H1 (cell line): ENCODE results near the gene TMEM178B. TPM values are rescaled to one million over a fixed set of nuclear protein-coding genes. Genes with fewer than 3 reads are reported as not detected.

Source experiments
- CTCF ChIA-PET: fragments of 300-600 bp; sonication (Branson Sonifier 250); formaldehyde crosslinking; loops from one replicate; lab custom pipeline; 2021; ENCODE audit not compliant: partially characterized antibody; lab: Charles Lee
- POLR2A ChIA-PET: fragments of 300-600 bp; sonication (Branson Sonifier 250); formaldehyde crosslinking; loops from one replicate; lab custom pipeline; 2021; ENCODE audit warnings: inconsistent platforms; ENCODE audit not compliant: partially characterized antibody; lab: Charles Lee
- DNase-seq, 2 experiments: peaks; one replicate each; pipeline versions ENCODE4 v3.0.0 to v3.0.0-alpha.2; 2010 to 2022; ENCODE audit warnings: low spot score in 2 of 2, low read depth in 1 of 2, mixed read lengths in 1 of 2
- FAIRE-seq: peaks from 2 replicates; lab custom pipeline; 2011; peaks lifted over from hg19 to GRCh38; lab: Jason Lieb, UNC
- H2AFZ ChIP-seq: 2 replicates; pipeline ENCODE4 v1.8.1; 2012; ENCODE audit warnings: low read length, inconsistent platforms
- H2AK5ac ChIP-seq: 2 replicates; pipeline ENCODE4 v1.6.1; 2013; ENCODE audit warnings: low read depth, low read length
- H2BK120ac ChIP-seq: replicated peaks from 2 replicates; pipeline ENCODE3; 2013; ENCODE audit warnings: low read depth, low read length, inconsistent platforms
- H2BK12ac ChIP-seq: 2 replicates; pipeline ENCODE4 v1.6.1; 2013; ENCODE audit warnings: low read depth, low read length
- H2BK15ac ChIP-seq: 2 replicates; pipeline ENCODE4 v1.6.1; 2013; ENCODE audit warnings: low read length
- H2BK20ac ChIP-seq: 2 replicates; pipeline ENCODE4 v1.6.1; 2013; ENCODE audit warnings: low read length
- H2BK5ac ChIP-seq: 2 replicates; pipeline ENCODE4 v1.6.1; 2013; ENCODE audit warnings: low read depth, low read length
- H3K14ac ChIP-seq: 2 replicates; pipeline ENCODE4 v1.6.1; 2013; ENCODE audit warnings: inconsistent platforms; ENCODE audit not compliant: insufficient read length
- H3K18ac ChIP-seq: 2 replicates; pipeline ENCODE4 v1.6.1; 2013; ENCODE audit warnings: low read length; ENCODE audit errors: extremely low read depth
- H3K23ac ChIP-seq: 2 replicates; pipeline ENCODE4 v1.6.1; 2013; ENCODE audit warnings: inconsistent platforms; ENCODE audit not compliant: insufficient read length
- H3K23me2 ChIP-seq: 2 replicates; pipeline ENCODE4 v1.6.1; 2013; ENCODE audit warnings: low read depth, low read length
- H3K27ac ChIP-seq: 2 replicates; pipeline ENCODE4 v1.6.1; 2011; ENCODE audit warnings: low read depth, low read length, inconsistent platforms
- H3K27me3 ChIP-seq, 4 experiments: replicated peaks in 1 of 4; 1 replicate in 1 of 4; 2 replicates in 3 of 4; pipeline versions ENCODE4 v1.6.1 to v1.8.1; 2011 to 2013; ENCODE audit warnings: low read length in 3 of 4, mild to moderate bottlenecking in 3 of 4, inconsistent platforms in 2 of 4, mixed read lengths in 2 of 4, moderate library complexity in 1 of 4; ENCODE audit not compliant: control insufficient read depth in 3 of 4, insufficient read depth in 3 of 4; ENCODE audit errors: extremely low read depth in 1 of 4
- H3K36me3 ChIP-seq, 4 experiments: 2 replicates each; pipeline versions ENCODE4 v1.6.1 to v1.8.1; 2011 to 2013; ENCODE audit warnings: mild to moderate bottlenecking in 4 of 4, low read length in 3 of 4, moderate library complexity in 2 of 4, control low read depth in 1 of 4, inconsistent platforms in 1 of 4; ENCODE audit not compliant: insufficient read depth in 4 of 4, control insufficient read depth in 2 of 4
- H3K4ac ChIP-seq: replicated peaks from 2 replicates; pipeline ENCODE3; 2013; ENCODE audit warnings: low read length, low read depth, mixed read lengths, inconsistent platforms; ENCODE audit not compliant: insufficient read length
- H3K4me1 ChIP-seq, 4 experiments: replicated peaks in 1 of 4; 1 replicate in 1 of 4; 2 replicates in 3 of 4; pipeline versions ENCODE4 v1.6.1 to v1.8.1; 2011 to 2013; ENCODE audit warnings: low read length in 3 of 4, inconsistent platforms in 2 of 4, mixed read lengths in 1 of 4; ENCODE audit not compliant: insufficient read depth in 4 of 4, control insufficient read depth in 3 of 4
- H3K4me2 ChIP-seq, 2 experiments: 2 replicates each; pipeline versions ENCODE4 v1.6.1 to v1.8.1; 2011 to 2013; ENCODE audit warnings: low read depth in 2 of 2, low read length in 2 of 2, control low read depth in 1 of 2, inconsistent platforms in 1 of 2, mild to moderate bottlenecking in 1 of 2; ENCODE audit not compliant: insufficient read depth in 1 of 2
- H3K4me3 ChIP-seq, 4 experiments: fragments of 200-600, 300-600 bp in 1 of 4; sonication (generic), shearing (Covaris generic), sonication (Bioruptor Twin) in 1 of 4; 2 replicates each; pipeline versions ENCODE4 v1.5.1 to v1.8.1; 2011 to 2016; ENCODE audit warnings: low read length in 4 of 4, low read depth in 3 of 4, control low read depth in 2 of 4, inconsistent platforms in 2 of 4, mild to moderate bottlenecking in 2 of 4, mixed read lengths in 1 of 4, moderate library complexity in 1 of 4; ENCODE audit not compliant: insufficient read depth in 2 of 4; ENCODE audit errors: extremely low read depth in 1 of 4
- H3K56ac ChIP-seq: replicated peaks from 2 replicates; pipeline ENCODE3; 2013; ENCODE audit warnings: low read depth, mild to moderate bottlenecking, mixed read lengths, low read length, inconsistent platforms; ENCODE audit not compliant: insufficient read length
- H3K79me1 ChIP-seq: 2 replicates; pipeline ENCODE4 v1.6.1; 2013; ENCODE audit warnings: low read depth, low read length, control low read depth
- H3K79me2 ChIP-seq, 2 experiments: 2 replicates each; pipeline versions ENCODE4 v1.6.1 to v1.8.1; 2012 to 2013; ENCODE audit warnings: low read length in 2 of 2, mild to moderate bottlenecking in 2 of 2, inconsistent platforms in 1 of 2; ENCODE audit not compliant: insufficient read depth in 2 of 2, control insufficient read depth in 1 of 2
- H3K9ac ChIP-seq, 4 experiments: replicated peaks in 1 of 4; 1 replicate in 1 of 4; 2 replicates in 3 of 4; pipeline versions ENCODE4 v1.6.1 to v1.8.1; 2011 to 2013; ENCODE audit warnings: low read depth in 3 of 4, low read length in 3 of 4, control low read depth in 2 of 4, mild to moderate bottlenecking in 2 of 4, moderate library complexity in 2 of 4, inconsistent platforms in 1 of 4; ENCODE audit errors: extremely low read depth in 1 of 4
- H3K9me3 ChIP-seq, 2 experiments: 2 replicates each; pipeline versions ENCODE4 v1.6.1 to v1.8.1; 2012 to 2013; ENCODE audit warnings: mild to moderate bottlenecking in 2 of 2, moderate library complexity in 2 of 2, control low read depth in 1 of 2, inconsistent platforms in 1 of 2, low read depth in 1 of 2, low read length in 1 of 2, mixed read lengths in 1 of 2; ENCODE audit not compliant: insufficient read depth in 2 of 2
- H4K20me1 ChIP-seq, 2 experiments: replicated peaks in 1 of 2; 2 replicates each; pipeline versions ENCODE3 to v1.8.1; 2011 to 2013; ENCODE audit warnings: inconsistent platforms in 2 of 2, low read length in 2 of 2, mild to moderate bottlenecking in 1 of 2; ENCODE audit not compliant: insufficient read depth in 2 of 2, control insufficient read depth in 1 of 2
- H4K5ac ChIP-seq: 2 replicates; pipeline ENCODE4 v1.6.1; 2013; ENCODE audit warnings: low read length, low read depth, mixed read lengths, inconsistent platforms; ENCODE audit not compliant: insufficient read length
- H4K8ac ChIP-seq: 2 replicates; pipeline ENCODE4 v1.8.0; 2013; ENCODE audit warnings: mild to moderate bottlenecking, moderate library complexity, low read length, inconsistent platforms; ENCODE audit not compliant: insufficient read depth; ENCODE audit errors: extremely low read depth
- H4K91ac ChIP-seq: replicated peaks from 2 replicates; pipeline ENCODE3; 2013; ENCODE audit warnings: low read length, mixed read lengths, inconsistent platforms; ENCODE audit not compliant: insufficient read length
- SP2 ChIP-seq: IDR thresholded peaks from 2 replicates; pipeline ENCODE4 v1.6.1; 2012; ENCODE audit warnings: mild to moderate bottlenecking, low read length, inconsistent platforms
- TAF1 ChIP-seq: IDR thresholded peaks from 2 replicates; pipeline ENCODE4 v1.6.1; 2011; ENCODE audit warnings: mild to moderate bottlenecking, low read depth, low read length
- WGBS, 2 experiments: shearing (Covaris generic) in 1 of 2; methylation state at CpG; one replicate each; pipeline versions ENCODE4 v1.1.6 to v1.1.7; 2013 to 2015; ENCODE audit warnings: low lambda C conversion rate in 2 of 2, mixed read lengths in 2 of 2, inconsistent platforms in 1 of 2, low coverage in 1 of 2, missing lambda C conversion rate in 1 of 2; ENCODE audit not compliant: insufficient replicate concordance in 2 of 2, insufficient coverage in 1 of 2, insufficient read length in 1 of 2; ENCODE audit errors: extremely low coverage in 1 of 2, missing lambda C conversion rate in 1 of 2; 5-methylcytosine and 5-hydroxymethylcytosine counted together
- polyA plus RNA-seq, 7 experiments: library from polyadenylated mRNA; depleted of rRNA in 3 of 7; stranded (reverse) in 5 of 7; unstranded in 2 of 7; fragments of >200 nt in 5 of 7; fragments of 200-250 nt in 2 of 7; gene quantifications; 1 replicate in 5 of 7; 2 replicates in 1 of 7; 4 replicates in 1 of 7; pipeline versions ENCODE4 v1.2.1 to v1.2.3, GENCODE V29; 2011 to 2013; ENCODE audit warnings: missing spikeins in 2 of 7, mixed read lengths in 2 of 7
- total RNA-seq: library from RNA; stranded (reverse); fragmentation: NEBNext Ultra II Directional; extraction: Animal tissue kit (Norgen Biotek cat#: 25700); gene quantifications from 2 replicates; pipeline ENCODE4 v1.2.1, GENCODE V29; 2021

The TMEM178B gene
- total and polyA plus RNA-seq, 2 of the 8 experiments (the other 6 are each of a cell fraction or from before 2014, with no cell fraction given): 5.3 to 18.1 TPM

DNA sequence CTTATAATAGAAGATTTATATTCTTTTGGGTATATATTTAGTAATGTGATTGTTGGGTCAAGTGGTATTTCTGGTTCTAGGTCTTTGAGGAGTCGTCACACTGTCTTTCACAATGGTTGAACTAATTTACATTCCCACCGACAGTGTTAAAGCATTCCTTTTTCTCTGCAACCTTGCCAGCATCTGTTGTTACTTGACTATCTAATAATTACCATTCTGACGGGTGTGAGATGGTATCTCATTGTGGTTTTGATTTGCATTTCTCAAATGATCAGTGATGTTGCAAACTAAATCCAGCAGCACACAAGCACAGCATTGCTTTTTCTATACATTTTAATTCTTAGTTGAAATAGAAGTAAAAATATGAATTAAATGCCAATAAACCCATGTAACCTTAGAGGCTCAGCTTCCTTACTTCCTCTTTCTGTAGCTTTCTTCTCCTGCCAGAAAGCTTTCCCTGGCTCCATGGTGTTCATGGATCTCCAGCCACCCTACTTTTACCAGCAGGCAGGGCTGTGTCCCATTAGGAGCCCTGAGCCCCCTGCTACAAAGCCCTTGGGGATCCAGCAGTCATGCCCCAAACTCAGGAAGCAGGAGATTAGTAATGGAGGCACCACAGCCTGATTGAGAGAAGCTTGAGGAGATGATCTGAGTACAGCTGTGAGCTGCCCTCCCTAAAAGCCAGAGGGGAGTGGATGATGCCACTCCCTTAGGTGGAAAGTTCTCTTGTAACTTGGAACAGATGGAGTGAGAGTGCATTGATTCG lies 158.6 kb downstream of the TMEM178B start:
- H2BK12ac ChIP-seq: no peak overlapping the region
- H3K4me2 ChIP-seq: no peak overlapping the region
- H3K4me3 ChIP-seq: no peak overlapping the region
- no peak overlapping the region for H3K18ac ChIP-seq
- no peaks in the 10 kb centered on the region; a peak in 1 of 7 replicates for H3K27me3 ChIP-seq
- no peaks in the 10 kb centered on the region for H3K36me3 ChIP-seq
- CTCF ChIA-PET: interaction anchor here (0.6 to 3.1 kb wide), 15 partner anchors 11 to 535 kb away, joined by 3 to 13 read pairs (median 4); partner anchors contain the start of gene MRPS33
- POLR2A ChIA-PET: interaction anchor here (0.9 kb wide), 1 partner anchor 23 kb away, joined by 3 read pairs; no protein-coding TSS in a partner anchor
- no peak overlapping the region for H2AFZ ChIP-seq
- H3K9ac ChIP-seq: no peak overlapping the region
- H3K4me1 ChIP-seq: peaks cover 0 to 2% (median 0%) of the 10 kb centered on the region in 4 experiments; a peak in 1 of 7 replicates
- H3K4ac ChIP-seq: no peak overlapping the region
- H2BK15ac ChIP-seq: no peak overlapping the region
- no peaks in the 10 kb centered on the region for H3K9me3 ChIP-seq
- H4K20me1 ChIP-seq: no peaks in the 10 kb centered on the region
- no peak overlapping the region for H2BK120ac ChIP-seq
- no peak overlapping the region for H4K8ac ChIP-seq
- no peak overlapping the region for H3K14ac ChIP-seq
- no peak overlapping the region for H3K27ac ChIP-seq
- no peak overlapping the region for H2BK20ac ChIP-seq
- WGBS, 2 experiments: 85% methylated on average over 4 of the region's 4 CpGs; no CpG with 5 or more reads in 1 of the 2 experiments
- H2AK5ac ChIP-seq: no peak overlapping the region
- no peak for DNase-seq
- H3K23ac ChIP-seq: no peak overlapping the region
- no peak overlapping the region for H3K56ac ChIP-seq
- H3K79me1 ChIP-seq: no peaks in the 10 kb centered on the region
- H2BK5ac ChIP-seq: no peak overlapping the region
- no peak overlapping the region for H4K91ac ChIP-seq
- TF ChIP-seq TAF1 (no peak), SP2 (no peak)
- H4K5ac ChIP-seq: no peak overlapping the region
- H3K79me2 ChIP-seq: no peaks in the 10 kb centered on the region
- no peaks in the 10 kb centered on the region for H3K23me2 ChIP-seq
- FAIRE-seq: no peak
